ENCODE measurements around the gene MAD1L1. TPM values are rescaled to one million over a fixed set of nuclear protein-coding genes. Genes with fewer than 3 reads are reported as not detected.

The MAD1L1 gene
- total RNA-seq, 1 experiment from 2014 or later: 163 TPM

GRCh38 chr7:2208712-2209111, 24.0 kb downstream of the MAD1L1 start:
- in situ Hi-C loops (cut with HindIII; ENCODE audit: low sequenced_read_pairs): no loop called here
- DNase-seq (ENCODE audit: low spot score): no peak

DNA sequence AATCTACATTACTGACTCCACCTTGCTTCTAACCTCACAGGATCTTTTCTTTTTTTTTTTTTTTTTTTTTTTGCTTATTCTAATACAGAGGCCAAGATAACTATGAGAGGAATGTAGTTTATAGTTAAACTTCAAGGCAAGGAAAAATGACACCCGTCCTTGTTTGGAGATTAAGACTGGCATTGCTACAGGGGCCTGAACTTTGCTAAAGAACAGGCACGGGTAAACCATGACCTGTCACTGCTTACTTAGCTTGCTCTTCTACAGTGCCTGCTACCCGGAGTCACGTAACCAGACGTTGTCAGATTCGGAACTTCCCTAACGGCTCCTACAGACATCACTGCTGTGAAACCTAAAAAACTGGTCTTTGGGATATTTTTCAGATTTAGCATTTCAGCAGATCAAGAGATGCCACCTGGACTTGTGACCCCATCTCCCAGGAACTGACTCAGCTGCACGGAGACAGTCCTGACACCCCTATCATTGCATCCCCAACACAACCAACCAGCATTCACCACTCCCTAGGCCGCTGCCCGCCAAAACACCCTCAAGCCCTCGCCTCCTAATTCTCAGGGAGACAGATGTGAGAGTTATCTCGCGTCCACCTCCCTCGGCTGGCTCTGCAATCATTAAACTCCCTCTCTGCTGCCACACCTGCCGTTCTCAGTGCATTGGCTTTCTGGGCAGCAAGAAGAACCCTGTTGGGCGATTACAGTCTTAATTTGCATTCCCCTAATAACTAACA, 27.5 kb downstream of the MAD1L1 start:
- in situ Hi-C loops (cut with HindIII; ENCODE audit: low sequenced_read_pairs): no loop called here
- no peak for DNase-seq (ENCODE audit: low spot score)

GRCh38 chr7:2204446-2204845, 28.3 kb downstream of the MAD1L1 start:
- DNase-seq (ENCODE audit: low spot score): no peak
- in situ Hi-C loops (cut with HindIII; ENCODE audit: low sequenced_read_pairs): no loop called here

DNA sequence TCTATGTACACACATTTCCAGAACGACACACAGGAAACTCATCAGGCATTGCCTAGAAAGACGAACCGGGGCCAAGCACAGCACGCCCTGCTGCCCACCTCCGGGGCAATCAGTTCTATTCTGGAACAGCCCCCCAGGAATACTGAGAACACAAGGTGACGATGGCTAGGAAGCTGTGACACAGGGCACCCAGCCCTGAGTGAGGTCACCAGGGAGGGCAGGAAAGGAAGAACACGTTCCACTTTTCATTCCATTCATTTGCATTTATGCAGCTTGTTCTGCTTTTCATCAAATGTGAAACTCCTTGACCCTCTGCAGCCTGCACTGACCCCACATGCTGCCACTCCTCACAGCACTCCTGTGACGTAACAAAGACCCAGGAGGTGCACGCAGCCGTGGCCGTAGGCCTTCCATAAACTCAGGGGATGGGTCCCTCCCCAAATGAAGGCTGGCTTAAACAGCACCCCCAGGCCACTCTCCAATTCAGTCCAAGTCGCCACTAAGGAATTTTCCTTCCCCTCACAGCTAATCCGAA, 28.9 kb downstream of the MAD1L1 start:
- in situ Hi-C loops (cut with HindIII; ENCODE audit: low sequenced_read_pairs): no loop called here
- no peak for DNase-seq (ENCODE audit: low spot score)

DNA sequence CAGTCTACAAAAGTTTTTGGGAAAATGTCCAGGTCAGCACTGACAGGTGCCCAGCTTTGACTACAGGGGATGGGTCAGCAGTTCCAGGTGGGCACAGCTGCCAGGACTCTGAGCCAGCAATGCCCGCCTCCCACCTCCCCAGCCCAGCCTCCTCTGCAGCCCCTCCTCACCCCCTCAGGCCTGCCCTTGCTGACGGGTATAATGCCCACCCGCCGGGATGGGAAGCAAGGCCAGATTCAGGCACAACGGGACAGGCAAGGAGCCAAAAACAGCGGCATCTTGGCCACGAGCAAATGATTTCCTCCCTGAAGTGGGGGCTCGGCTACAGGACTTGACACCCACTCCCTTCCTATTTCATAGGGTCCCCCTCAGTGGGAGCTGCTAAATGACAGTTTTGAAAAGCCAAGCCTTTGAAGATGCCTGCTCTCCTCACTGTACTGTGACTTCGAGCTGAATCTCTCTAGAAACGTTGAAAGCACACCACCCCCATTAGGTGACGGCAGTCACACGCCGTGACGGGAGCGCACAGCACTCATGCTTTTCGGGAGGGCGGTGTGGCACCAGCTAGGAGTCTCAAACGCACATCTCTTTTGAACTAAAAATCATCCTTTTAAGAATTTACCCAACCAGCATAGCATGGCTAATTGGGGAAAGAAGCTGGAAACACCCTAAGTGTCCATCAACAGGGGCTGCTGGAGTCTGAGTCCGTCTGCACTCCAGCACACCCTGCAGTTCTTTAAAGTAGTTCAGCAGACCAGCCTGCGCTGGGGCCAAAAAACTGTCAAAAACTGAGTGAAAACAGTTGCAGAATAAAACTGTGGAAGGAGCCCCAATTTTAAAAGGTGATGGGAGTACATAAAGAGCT, 29.6 kb downstream of the MAD1L1 start:
- in situ Hi-C loops (cut with HindIII; ENCODE audit: low sequenced_read_pairs): no loop called here
- no peak for DNase-seq (ENCODE audit: low spot score)

- no peak for DNase-seq (ENCODE audit: low spot score)
- in situ Hi-C loops (cut with HindIII; ENCODE audit: low sequenced_read_pairs): no loop called here
Observed at GRCh38 chr7:2202361-2202761, 30.4 kb downstream of the MAD1L1 start.

GRCh38 chr7:2201686-2202360, 30.9 kb downstream of the MAD1L1 start:
- no peak for DNase-seq (ENCODE audit: low spot score)
- in situ Hi-C loops (cut with HindIII; ENCODE audit: low sequenced_read_pairs): no loop called here

DNA sequence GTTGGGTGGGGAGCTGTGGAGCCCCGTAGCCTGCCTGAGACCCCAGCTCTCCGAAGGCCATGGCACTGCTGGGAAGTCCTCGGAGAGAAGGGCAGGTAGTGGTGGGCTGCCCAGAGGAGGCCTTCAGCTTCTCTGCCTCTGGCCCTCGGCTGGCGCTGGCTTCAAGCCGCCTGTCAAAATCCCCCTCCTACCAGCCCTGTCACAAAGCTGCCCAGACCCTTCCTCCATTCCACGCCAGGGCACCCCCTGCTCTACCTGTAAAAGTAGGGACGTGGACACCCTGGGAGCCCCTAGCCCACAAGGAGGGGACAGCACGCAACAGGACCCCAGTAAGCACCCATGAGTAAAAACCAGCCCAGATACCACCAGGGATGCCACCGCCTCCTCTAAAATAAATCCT, 31.6 kb downstream of the MAD1L1 start:
- in situ Hi-C loops (cut with HindIII; ENCODE audit: low sequenced_read_pairs): no loop called here
- DNase-seq (ENCODE audit: low spot score): no peak

GRCh38 chr7:2200584-2200980, 32.2 kb downstream of the MAD1L1 start:
- in situ Hi-C loops (cut with HindIII; ENCODE audit: low sequenced_read_pairs): no loop called here
- no peak for DNase-seq (ENCODE audit: low spot score)

DNA sequence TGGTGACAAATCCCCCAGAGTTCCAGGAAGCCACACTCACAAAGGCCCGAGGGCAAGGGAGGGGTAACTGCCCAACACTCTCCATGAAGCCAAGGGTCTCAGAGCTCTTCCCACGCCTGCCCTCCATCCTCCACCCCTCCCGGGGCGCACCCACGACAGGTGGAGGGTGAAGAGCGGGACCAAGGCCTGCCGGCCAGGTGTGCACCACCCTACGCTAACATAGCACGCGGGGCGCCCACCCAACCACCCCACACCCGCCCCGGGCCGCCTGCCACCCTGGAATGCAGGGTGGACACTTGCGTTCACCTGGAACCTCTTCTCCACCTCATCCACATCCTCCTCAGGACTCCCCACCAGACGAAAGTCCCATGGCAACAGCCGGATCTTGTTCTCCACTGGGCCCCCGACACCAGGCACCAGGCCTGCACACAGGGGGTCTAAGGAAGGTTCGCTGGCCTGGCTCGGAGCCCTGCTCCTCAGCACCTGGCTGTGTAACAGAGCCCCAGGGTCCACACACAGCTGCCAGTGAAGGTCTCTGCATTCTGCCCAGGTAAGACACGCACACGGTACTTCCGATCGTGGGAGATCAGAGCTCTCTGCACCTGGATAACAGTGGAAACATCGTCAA, 32.7 kb downstream of the MAD1L1 start:
- in situ Hi-C loops (cut with HindIII; ENCODE audit: low sequenced_read_pairs): no loop called here
- no peak for DNase-seq (ENCODE audit: low spot score)

- in situ Hi-C loops (cut with HindIII; ENCODE audit: low sequenced_read_pairs): no loop called here
- no peak for DNase-seq (ENCODE audit: low spot score)
Observed at GRCh38 chr7:2199528-2199927, 33.2 kb downstream of the MAD1L1 start.

DNA sequence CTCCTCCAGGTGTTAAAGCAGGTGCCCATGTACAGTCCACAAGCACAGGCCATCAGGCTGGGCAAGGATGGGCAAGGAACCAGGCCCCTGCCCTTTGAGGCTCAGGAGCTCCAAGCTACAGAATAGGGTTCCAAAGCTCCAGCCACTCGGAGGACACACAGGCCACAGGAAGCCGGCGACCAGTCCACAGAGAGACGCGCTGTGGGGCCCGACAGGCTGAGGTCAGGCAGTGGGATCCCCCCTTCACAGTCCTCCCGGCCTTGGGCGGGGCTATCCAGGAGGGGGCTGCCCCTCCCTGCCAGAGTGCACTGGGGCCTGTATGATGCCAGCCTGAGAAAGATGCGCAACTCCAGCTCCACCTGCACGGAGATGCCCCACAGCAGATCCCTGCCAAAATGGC, 34.0 kb downstream of the MAD1L1 start:
- in situ Hi-C loops (cut with HindIII; ENCODE audit: low sequenced_read_pairs): no loop called here
- DNase-seq (ENCODE audit: low spot score): no peak

GRCh38 chr7:2198206-2198605, 34.5 kb downstream of the MAD1L1 start:
- in situ Hi-C loops (cut with HindIII; ENCODE audit: low sequenced_read_pairs): no loop called here
- peak; percentile 18 for DNase-seq (ENCODE audit: low spot score)

DNA sequence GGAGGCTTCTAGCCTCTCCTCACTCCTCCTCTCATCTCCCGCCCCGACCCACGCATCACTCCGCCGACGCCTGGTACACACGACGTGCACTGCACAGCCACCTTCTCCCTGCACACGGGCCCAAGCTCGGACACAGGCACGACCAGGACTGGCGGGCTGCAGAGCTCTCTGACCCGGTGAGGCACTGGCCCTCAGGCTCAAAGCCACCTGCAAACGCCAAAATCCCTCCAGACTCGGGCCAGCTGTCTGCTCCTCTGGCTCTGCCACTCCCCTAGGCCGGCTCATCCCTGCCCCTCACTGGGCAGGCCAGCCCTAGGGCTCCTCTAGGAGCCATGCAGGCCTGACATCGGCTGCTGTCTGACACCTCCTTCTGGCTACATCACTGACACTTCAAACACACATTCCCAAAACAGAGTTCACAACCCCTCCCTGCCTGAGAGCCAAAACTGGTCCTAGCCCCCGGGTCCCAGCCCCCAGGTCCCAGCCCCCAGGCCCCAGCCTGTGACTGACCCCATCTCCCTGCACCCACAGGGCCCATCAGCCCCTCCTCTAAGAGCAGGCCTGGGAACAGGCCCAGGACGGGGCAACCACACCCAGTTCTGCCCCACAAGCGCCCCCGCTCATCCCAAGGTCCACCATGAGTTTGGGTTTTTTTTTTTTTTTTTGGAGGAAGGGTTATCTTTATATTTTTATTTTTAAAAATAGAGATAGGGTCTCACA, 35.1 kb downstream of the MAD1L1 start:
- in situ Hi-C loops (cut with HindIII; ENCODE audit: low sequenced_read_pairs): no loop called here
- no peak for DNase-seq (ENCODE audit: low spot score)

GRCh38 chr7:2196381-2197378, 36.1 kb downstream of the MAD1L1 start:
- in situ Hi-C loops (cut with HindIII; ENCODE audit: low sequenced_read_pairs): no loop called here
- DNase-seq (ENCODE audit: low spot score): peak; percentile 54

DNA sequence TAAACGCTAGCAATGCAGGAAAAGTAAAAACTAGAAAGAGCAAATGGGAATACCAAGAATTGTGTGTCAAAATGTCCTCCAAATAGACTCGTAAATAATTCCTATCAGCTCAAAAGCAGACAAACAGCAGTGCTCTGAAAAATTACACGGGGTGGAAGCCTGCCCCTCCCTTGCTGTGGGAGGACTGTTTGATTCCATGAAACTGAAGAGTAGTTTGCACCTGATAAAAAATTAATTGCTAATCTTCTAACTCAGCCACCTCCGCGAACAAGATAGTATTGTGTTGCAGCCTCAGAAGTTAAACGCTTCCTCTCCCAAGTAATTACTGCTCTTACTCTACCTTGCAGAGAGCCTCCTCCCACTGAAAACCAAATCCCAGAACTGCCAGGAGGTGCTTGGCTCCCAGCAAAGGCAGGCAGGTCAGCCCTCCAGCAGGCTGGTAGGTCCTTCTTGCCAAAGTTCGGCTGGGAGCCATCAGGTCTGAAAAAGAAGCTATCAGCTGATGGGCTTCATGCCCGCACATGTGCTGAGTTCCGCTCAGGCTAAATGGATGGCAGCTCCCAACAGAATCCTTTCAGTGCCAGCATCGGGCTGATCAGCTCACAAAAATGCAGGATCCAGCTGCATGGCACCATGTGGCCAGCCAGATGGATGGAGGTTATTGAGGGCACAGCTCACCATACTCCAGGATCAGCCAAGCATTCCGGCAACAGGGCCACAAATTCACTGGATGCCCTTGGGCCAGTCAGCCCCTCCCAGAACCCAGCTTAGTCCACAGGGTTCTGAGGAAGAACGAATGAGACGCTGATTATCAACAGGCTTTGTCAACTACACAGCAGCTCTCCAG, 37.1 kb downstream of the MAD1L1 start:
- in situ Hi-C loops (cut with HindIII; ENCODE audit: low sequenced_read_pairs): no loop called here

More for the DNA sequence above, 37.1 kb downstream of the MAD1L1 start:
- peak; percentile 96 for DNase-seq (ENCODE audit: low spot score)

All from G401 (cell line).